HUES48 (cell line): Measurements from ENCODE around the gene TUBGCP5.
"Not testable (repeated sequence)": the region's sequence is repeated elsewhere in the genome, so short reads cannot be mapped to it uniquely, and the experiment has no call there.

ENCODE experiments used
- H3K27ac ChIP-seq: one replicate; pipeline ENCODE4 v1.7.0; 2013; ENCODE audit warnings: low read depth, low read length, inconsistent platforms
- H3K27me3 ChIP-seq: 2 replicates; pipeline ENCODE4 v1.6.1; 2013; ENCODE audit warnings: mild to moderate bottlenecking, low read length; ENCODE audit not compliant: control insufficient read depth, insufficient read depth
- H3K36me3 ChIP-seq: 2 replicates; pipeline ENCODE4 v1.6.1; 2013; ENCODE audit warnings: low read length; ENCODE audit not compliant: control insufficient read depth, insufficient read depth
- H3K4me1 ChIP-seq: 2 replicates; pipeline ENCODE4 v1.6.1; 2013; ENCODE audit warnings: mild to moderate bottlenecking, low read length; ENCODE audit not compliant: control insufficient read depth, insufficient read depth
- H3K4me3 ChIP-seq: 2 replicates; pipeline ENCODE4 v1.5.1; 2013; ENCODE audit warnings: mild to moderate bottlenecking, low read depth, low read length
- H3K9ac ChIP-seq: 2 replicates; pipeline ENCODE4 v1.6.1; 2013; ENCODE audit warnings: mild to moderate bottlenecking, low read depth, low read length, moderate library complexity
- H3K9me3 ChIP-seq: 2 replicates; pipeline ENCODE4 v1.6.1; 2013; ENCODE audit warnings: low read length; ENCODE audit not compliant: control insufficient read depth, insufficient read depth

TUBGCP5 gene

DNA sequence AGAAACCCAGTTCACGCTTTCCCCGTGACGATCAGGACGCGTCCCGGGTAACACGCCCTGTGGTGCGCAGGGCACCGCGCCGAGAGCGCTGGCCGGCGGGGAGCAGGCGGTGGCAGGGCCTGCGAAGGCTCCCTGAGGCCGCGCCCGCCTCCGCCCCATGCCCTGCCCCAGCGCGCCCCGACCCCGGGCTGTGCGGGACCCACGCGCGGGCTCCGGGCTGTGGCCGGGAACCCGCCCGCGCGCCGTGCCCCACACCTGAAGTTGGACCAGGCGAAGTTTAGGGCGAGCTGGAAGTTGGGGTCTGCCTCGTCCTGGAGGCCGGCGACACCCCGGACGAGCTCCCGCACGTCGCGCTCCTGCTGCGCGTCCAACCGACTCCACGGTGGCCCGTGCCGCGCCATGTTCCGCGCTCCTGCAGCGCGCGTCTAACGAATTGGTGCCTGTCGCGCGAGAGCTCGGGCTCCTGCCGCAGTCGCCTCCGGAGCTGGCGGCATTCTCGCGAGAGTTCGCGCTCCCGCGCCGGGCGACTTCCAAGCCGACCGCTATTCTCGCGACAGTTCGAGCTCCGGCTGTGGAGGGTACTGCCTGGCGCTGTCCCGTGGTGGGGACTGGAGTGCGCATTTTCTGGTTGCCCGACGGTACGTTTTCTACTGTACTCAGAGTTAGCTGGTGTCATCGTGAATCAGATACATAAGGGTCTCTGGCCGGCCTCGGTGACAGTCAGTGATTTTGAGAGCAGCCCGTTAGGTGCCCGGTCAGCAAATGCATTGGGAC is at the start of gene TUBGCP5:
TUBGCP5 (minus strand) TSS at position 427 of the 774 bp plus-strand sequence; CDS start at position 401, 26 bp downstream.
- Histone ChIP-seq H3K9ac (peak within 1 kb of the TSS; percentile 89), H3K4me1 (no peaks in the 10 kb centered on the region), H3K36me3 (peaks cover 10% of the 10 kb centered on the region), H3K27ac (peak within 1 kb of the TSS; percentile 72), H3K4me3 (peak within 1 kb of the TSS; percentile 81), H3K27me3 (no peaks in the 10 kb centered on the region), H3K9me3 (no peaks in the 10 kb centered on the region)

DNA sequence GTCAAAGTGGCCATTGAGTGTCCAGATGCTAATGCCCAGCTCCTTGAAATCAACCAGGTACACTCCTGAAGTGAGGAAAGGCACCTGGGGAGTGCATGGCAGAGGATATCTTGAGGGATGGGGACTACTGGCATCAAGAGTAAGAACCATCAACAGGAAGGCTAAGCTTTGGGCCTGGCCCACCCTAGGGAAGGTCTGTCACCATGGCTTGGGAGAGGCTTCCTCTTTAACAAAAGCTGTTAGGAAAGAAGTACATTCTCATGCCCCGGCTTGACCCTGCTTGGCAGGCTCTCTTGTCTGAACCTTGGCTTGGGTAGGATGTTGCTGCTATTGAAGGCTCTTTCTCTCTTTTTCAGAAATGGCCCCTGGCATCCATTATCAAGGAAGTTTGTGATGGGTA is 43.7 kb upstream of the TUBGCP5 start:
- Histone ChIP-seq H3K4me3 (no peak overlapping the region), H3K27me3 (no peaks in the 10 kb centered on the region), H3K4me1 (no peaks in the 10 kb centered on the region), H3K9me3 (no peaks in the 10 kb centered on the region), H3K27ac (peak overlapping the region; percentile 6), H3K9ac (no peak overlapping the region), H3K36me3 (no peaks in the 10 kb centered on the region)

- H3K27ac ChIP-seq = peak overlapping the region; percentile 6
- not testable (repeated sequence) for H3K27me3 ChIP-seq, H3K4me3 ChIP-seq, H3K4me1 ChIP-seq, H3K36me3 ChIP-seq, H3K9ac ChIP-seq, H3K9me3 ChIP-seq
Measured at GRCh38 chr15:23081996-23082737, 42.8 kb upstream of the TUBGCP5 start.

DNA sequence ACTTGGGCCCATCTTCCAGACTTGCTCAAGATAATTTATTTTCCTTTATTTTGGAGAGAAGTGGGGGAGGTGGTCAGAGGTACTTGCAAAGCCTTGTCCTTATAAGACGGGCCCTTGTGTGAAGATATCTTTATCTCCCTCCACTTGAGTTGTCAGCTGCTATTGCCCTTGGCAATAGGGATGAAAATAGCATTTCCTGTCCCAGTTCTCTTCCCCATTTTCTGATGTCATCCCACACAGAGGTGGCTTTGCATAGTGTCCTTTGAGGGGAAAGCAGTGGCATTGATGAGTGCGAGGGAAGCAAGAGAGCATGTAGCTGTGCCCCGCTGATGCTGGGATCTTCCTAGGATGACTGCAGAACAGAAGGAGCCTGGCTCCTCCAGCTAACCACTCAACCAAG is 41.9 kb upstream of the TUBGCP5 start:
- H3K27me3 ChIP-seq = no peaks in the 10 kb centered on the region
- H3K27ac ChIP-seq = peak overlapping the region; percentile 64
- no peaks in the 10 kb centered on the region for H3K9me3 ChIP-seq
- H3K36me3 ChIP-seq = no peaks in the 10 kb centered on the region
- no peak overlapping the region for H3K9ac ChIP-seq
- H3K4me1 ChIP-seq = no peaks in the 10 kb centered on the region
- no peak overlapping the region for H3K4me3 ChIP-seq

GRCh38 chr15:23079766-23080165 is 40.4 kb upstream of the TUBGCP5 start:
- no peak overlapping the region for H3K9ac ChIP-seq
- H3K27ac ChIP-seq = no peak overlapping the region
- H3K36me3 ChIP-seq = no peaks in the 10 kb centered on the region
- H3K4me1 ChIP-seq = no peaks in the 10 kb centered on the region
- H3K9me3 ChIP-seq = no peaks in the 10 kb centered on the region
- no peak overlapping the region for H3K4me3 ChIP-seq
- no peaks in the 10 kb centered on the region for H3K27me3 ChIP-seq

DNA sequence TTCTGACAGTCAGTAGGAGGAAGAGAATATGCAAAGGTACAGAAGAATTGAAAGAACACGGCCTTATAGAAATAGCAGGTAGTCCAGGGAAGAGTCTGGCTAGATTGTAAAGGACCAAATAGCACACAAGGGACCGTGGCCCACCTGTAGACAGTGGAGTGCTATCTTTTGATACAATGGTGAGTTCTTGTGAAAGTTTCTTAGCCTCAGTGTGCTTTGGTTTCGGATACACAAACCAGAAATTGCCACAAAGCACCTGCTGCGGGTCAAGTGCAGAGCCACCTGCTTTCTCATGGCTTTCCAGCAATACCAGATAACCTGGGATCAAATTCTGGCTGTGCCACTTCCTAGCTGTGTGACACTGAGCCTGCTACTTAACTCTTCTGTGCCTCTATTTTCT is 36.6 kb upstream of the TUBGCP5 start:
- Histone ChIP-seq H3K4me3 (no peak overlapping the region), H3K9ac (no peak overlapping the region), H3K9me3 (no peaks in the 10 kb centered on the region), H3K36me3 (no peaks in the 10 kb centered on the region), H3K27ac (no peak overlapping the region), H3K27me3 (no peaks in the 10 kb centered on the region), H3K4me1 (no peaks in the 10 kb centered on the region)

GRCh38 chr15:23074684-23075083 is 35.3 kb upstream of the TUBGCP5 start:
- Histone ChIP-seq H3K4me1 (no peaks in the 10 kb centered on the region), H3K9ac (no peak overlapping the region), H3K4me3 (no peak overlapping the region), H3K36me3 (no peaks in the 10 kb centered on the region), H3K27ac (no peak overlapping the region), H3K27me3 (no peaks in the 10 kb centered on the region), H3K9me3 (no peaks in the 10 kb centered on the region)

DNA sequence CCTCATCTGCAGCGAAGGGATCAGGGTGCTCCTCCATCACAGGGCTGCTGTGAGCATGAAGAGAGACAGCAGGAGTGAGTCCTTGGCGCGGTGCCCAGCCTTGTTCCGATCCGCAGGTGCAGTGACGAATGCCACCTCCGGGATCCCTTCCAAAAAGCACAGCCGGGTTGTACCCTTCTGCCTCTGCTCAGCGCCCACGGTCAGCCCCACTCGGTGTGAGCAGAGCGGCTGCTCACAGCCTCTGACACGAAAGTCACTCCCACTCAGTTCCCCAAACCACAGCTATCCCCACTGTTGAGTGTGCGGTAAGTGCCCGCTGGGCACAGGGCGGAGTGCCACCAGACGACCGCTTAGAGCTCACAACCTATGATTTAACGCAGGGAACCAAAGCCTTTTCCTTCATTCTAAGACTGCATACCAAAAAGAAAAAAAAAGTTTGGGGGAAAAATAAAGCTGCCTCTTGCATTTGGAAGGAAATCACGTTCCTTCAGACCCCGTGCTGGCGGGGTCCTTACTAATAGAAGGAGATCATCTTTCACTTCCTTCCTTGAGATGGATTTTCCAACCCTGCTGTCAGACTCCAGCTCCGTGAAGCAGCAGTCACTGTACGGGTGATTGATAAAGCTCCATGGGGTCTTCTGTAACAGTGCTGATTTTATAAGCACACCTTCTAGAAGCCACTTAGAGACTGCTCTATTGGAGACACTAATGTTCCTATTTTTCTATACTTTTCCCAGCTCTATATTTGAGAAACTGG is 34.7 kb upstream of the TUBGCP5 start:
- Histone ChIP-seq H3K9ac (no peak overlapping the region), H3K27me3 (no peaks in the 10 kb centered on the region), H3K9me3 (no peaks in the 10 kb centered on the region), H3K4me3 (no peak overlapping the region), H3K4me1 (no peaks in the 10 kb centered on the region), H3K36me3 (no peaks in the 10 kb centered on the region), H3K27ac (no peak overlapping the region)

DNA sequence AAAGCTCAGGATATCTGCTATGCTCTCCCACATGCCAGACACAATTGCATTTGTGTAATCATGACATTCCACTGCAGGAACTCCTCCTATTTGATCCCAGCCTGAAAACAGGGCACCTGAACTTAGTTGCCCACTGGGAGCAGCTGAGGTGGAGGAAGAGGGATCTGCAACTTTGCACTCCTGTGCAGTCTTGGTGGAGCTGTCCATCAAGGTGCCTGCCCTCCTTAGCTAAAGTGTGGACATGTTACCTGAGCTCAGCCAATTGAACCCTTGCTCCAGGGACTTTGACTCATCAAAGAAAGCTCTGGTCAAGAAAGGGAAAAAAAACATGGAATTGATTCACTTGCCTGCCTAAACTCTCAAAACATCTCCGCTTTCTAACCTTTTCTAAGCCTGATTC is 33.3 kb upstream of the TUBGCP5 start:
- no peaks in the 10 kb centered on the region for H3K36me3 ChIP-seq
- no peak overlapping the region for H3K9ac ChIP-seq
- H3K4me1 ChIP-seq = no peaks in the 10 kb centered on the region
- no peak overlapping the region for H3K27ac ChIP-seq
- H3K9me3 ChIP-seq = no peaks in the 10 kb centered on the region
- H3K27me3 ChIP-seq = no peaks in the 10 kb centered on the region
- no peak overlapping the region for H3K4me3 ChIP-seq

DNA sequence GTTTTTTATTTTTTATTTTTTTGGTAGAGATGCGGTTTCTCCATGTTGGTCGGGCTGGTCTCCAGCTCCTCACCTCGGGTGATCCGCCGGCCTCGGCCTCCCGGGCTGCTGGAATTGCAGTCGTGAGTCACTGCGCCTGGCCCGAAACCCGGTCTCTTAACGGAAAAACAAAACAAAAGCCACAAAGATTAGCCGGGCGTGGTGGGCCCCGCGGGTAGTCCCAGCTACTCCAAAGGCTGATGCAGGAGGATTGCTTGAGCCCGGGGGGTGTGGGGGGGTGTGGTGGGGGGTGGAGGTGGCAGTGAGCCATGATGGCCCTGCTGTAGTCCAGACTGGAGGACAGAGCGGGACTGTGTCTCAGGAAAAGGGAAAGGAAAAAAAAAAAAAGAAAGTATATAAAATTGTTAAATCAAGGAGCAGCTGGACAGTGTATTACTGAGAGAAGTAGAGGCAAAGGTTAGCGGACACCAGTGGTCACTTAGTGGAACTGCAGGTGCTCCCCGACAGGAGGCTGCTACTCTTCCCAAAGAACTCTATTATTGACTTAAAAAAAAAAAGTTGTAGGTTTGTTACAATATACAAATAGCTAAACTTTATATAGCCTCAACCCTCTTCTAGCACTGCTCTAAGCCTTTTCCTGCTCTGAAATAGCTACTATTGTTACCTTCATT is 30.3 kb upstream of the TUBGCP5 start:
- Histone ChIP-seq H3K9me3 (no peaks in the 10 kb centered on the region), H3K27me3 (no peaks in the 10 kb centered on the region), H3K27ac (peak overlapping the region; percentile 54), H3K4me1 (no peaks in the 10 kb centered on the region), H3K4me3 (no peak overlapping the region), H3K9ac (no peak overlapping the region), H3K36me3 (no peaks in the 10 kb centered on the region)
